GM18498 (cell line): Measurements from ENCODE around the gene PPP3CA.
A peak's percentile ranks its signal among the peaks of the same experiment; 100 is the strongest.
"Not testable (repeated sequence)": the region's sequence is repeated elsewhere in the genome, so short reads cannot be mapped to it uniquely, and the experiment has no call there.

Experiments used
- ATAC-seq: cut with Tn5 transposase; IDR thresholded peaks from one replicate; pipeline ENCODE4 v1.9.1; 2021; ENCODE audit warnings: mild to moderate bottlenecking, moderate library complexity; ENCODE audit not compliant: unreplicated experiment

Gene PPP3CA

GRCh38 chr4:101020956-101021355 lies 326.4 kb downstream of the PPP3CA start:
- ATAC-seq, result peak; percentile 58

GRCh38 chr4:101019941-101020401 lies 327.4 kb downstream of the PPP3CA start:
- ATAC-seq, result peak; percentile 54

- peak; percentile 0 for ATAC-seq
Observed at GRCh38 chr4:101019313-101019712, 328.0 kb downstream of the PPP3CA start.

GRCh38 chr4:101018836-101019235 lies 328.5 kb downstream of the PPP3CA start:
- peak; percentile 66 for ATAC-seq

- ATAC-seq, result peak; percentile 39
Observed at GRCh38 chr4:101014417-101014816, 332.9 kb downstream of the PPP3CA start.

- no peak for ATAC-seq
Observed at GRCh38 chr4:101010987-101011386, 336.3 kb downstream of the PPP3CA start.

GRCh38 chr4:101009471-101009870 lies 337.9 kb downstream of the PPP3CA start:
- ATAC-seq, result peak; percentile 77

- no peak for ATAC-seq
Observed at GRCh38 chr4:101008503-101008902, 338.8 kb downstream of the PPP3CA start.

- ATAC-seq, result peak; percentile 40
Observed at GRCh38 chr4:101005659-101006058, 341.7 kb downstream of the PPP3CA start.

- no peak for ATAC-seq
Observed at GRCh38 chr4:101000496-101000895, 346.8 kb downstream of the PPP3CA start.

- ATAC-seq, result no peak
Observed at GRCh38 chr4:100995671-100996070, 351.7 kb downstream of the PPP3CA start.

GRCh38 chr4:100995002-100995401 lies 352.3 kb downstream of the PPP3CA start:
- not testable (repeated sequence) for ATAC-seq

GRCh38 chr4:100991332-100992069 lies 355.8 kb downstream of the PPP3CA start:
- not testable (repeated sequence) for ATAC-seq

- no peak for ATAC-seq
Observed at GRCh38 chr4:100989401-100989800, 357.9 kb downstream of the PPP3CA start.

- no peak for ATAC-seq
Observed at GRCh38 chr4:100988876-100989275, 358.4 kb downstream of the PPP3CA start.

- no peak for ATAC-seq
Observed at GRCh38 chr4:100986360-100986868, 360.9 kb downstream of the PPP3CA start.

GRCh38 chr4:100985576-100985975 lies 361.8 kb downstream of the PPP3CA start:
- ATAC-seq, result no peak

GRCh38 chr4:100984901-100985300 lies 362.4 kb downstream of the PPP3CA start:
- no peak for ATAC-seq

GRCh38 chr4:100983426-100983825 lies 363.9 kb downstream of the PPP3CA start:
- no peak for ATAC-seq

GRCh38 chr4:100982345-100982744 lies 365.0 kb downstream of the PPP3CA start:
- ATAC-seq, result no peak

- no peak for ATAC-seq
Observed at GRCh38 chr4:100981447-100982204, 365.7 kb downstream of the PPP3CA start.

- no peak for ATAC-seq
Observed at GRCh38 chr4:100979736-100980135, 367.6 kb downstream of the PPP3CA start.
